Muscle of leg (tissue), 11 donors: ENCODE data around the gene CALML5. TPM values are rescaled to one million over a fixed set of nuclear protein-coding genes. Genes with fewer than 3 reads are reported as not detected.

ENCODE experiments used
- DNase-seq: peaks from one replicate; pipeline ENCODE4 v3.0.0; 2013
- H3K27ac ChIP-seq: one replicate; pipeline ENCODE4 v1.5.1; 2013; ENCODE audit warnings: mild to moderate bottlenecking, low read length, control low read depth
- H3K27me3 ChIP-seq: one replicate; pipeline ENCODE4 v1.6.1; 2013; ENCODE audit warnings: low read length; ENCODE audit not compliant: control insufficient read depth, insufficient read depth
- H3K36me3 ChIP-seq: one replicate; pipeline ENCODE4 v1.6.1; 2013; ENCODE audit warnings: low read length; ENCODE audit not compliant: control insufficient read depth, insufficient read depth
- H3K4me1 ChIP-seq: one replicate; pipeline ENCODE4 v1.6.1; 2013; ENCODE audit warnings: low read length; ENCODE audit not compliant: control insufficient read depth, insufficient read depth
- H3K4me3 ChIP-seq: one replicate; pipeline ENCODE4 v1.5.1; 2013; ENCODE audit warnings: low read length, control low read depth
- H3K9me3 ChIP-seq: replicated peaks from 2 replicates; pipeline ENCODE4 v1.6.1; 2013; ENCODE audit warnings: low read depth, low read length; ENCODE audit not compliant: control insufficient read depth
- WGBS: methylation state at CpG from one replicate; pipeline ENCODE4 v1.1.5; 2013; ENCODE audit warnings: missing lambda C conversion rate; ENCODE audit not compliant: insufficient coverage; 5-methylcytosine and 5-hydroxymethylcytosine counted together
- polyA plus RNA-seq, 8 donors: library from polyadenylated mRNA; unstranded; fragments of 120-200 nt; gene quantifications; one replicate each; pipeline versions ENCODE4 v1.2.1 to v1.2.3, GENCODE V29; 2013; ENCODE audit warnings: inconsistent platforms in 1 of 8, low replicate concordance in 1 of 8; ENCODE audit not compliant: insufficient read length in 8 of 8, insufficient read depth in 1 of 8
- total RNA-seq: library from RNA; stranded (reverse); fragments of 120-200 nt; gene quantifications from one replicate; pipeline ENCODE4 v1.2.4, GENCODE V29; 2013

Gene CALML5
- total and polyA plus RNA-seq, 9 donors = 0.19 to 2.2 TPM; not detected in 7

DNA sequence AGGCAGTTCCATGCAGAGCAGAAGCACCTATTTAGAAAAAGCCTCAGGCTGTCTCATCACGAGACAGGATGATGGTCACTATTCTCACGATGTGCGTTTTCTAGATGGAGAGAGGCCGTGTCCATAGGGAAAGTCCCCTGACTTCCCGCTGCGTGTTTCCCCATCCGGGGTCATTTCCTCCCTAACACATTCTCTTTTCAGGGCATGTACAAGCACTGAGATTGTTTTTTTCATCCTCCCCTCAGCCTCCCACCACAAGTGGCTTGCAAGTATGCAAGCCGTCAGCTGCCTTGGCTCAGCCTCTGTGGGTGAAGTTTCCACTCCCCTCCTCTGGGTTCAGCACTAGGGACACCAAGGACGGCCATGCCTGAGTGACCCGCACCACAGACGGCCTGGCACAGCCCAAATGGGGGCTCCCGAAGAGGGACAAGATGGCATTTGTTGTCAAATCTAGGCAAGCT is 2.7 kb upstream of the CALML5 start:
- 59% methylated on average over 10 of the region's 12 CpGs for WGBS
- Histone ChIP-seq H3K4me1 (peaks cover 8% of the 10 kb centered on the region), H3K36me3 (no peaks in the 10 kb centered on the region), H3K27me3 (no peaks in the 10 kb centered on the region), H3K4me3 (no peak overlapping the region), H3K9me3 (no peaks in the 10 kb centered on the region), H3K27ac (no peak overlapping the region)
- DNase-seq = no peak

DNA sequence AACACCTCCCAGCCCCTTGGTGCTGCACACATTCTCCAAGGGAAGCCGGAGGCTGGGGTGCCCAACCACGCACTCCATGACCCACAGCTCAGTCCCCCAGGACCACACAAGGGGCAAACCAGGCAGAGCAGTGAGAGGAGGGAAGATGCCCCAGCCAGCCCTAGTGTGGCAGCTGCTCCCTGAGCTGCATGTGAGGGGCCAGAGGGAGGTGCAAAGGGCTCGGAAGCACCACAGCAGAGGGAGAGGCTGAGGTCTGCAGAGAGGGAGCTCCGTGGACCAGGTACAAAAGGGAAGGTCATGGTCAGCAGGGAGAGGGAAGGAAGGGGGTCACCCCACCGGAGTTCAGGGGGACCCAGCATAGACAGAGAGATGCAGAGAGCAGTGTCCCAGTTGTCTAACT is 1.5 kb upstream of the CALML5 start:
- no peaks in the 10 kb centered on the region for H3K36me3 ChIP-seq
- no peak overlapping the region for H3K4me3 ChIP-seq
- H3K4me1 ChIP-seq = peaks cover 8% of the 10 kb centered on the region
- H3K9me3 ChIP-seq = no peaks in the 10 kb centered on the region
- no peak for DNase-seq
- no peak overlapping the region for H3K27ac ChIP-seq
- WGBS = 38% methylated on average over 2 of the region's 5 CpGs
- H3K27me3 ChIP-seq = no peaks in the 10 kb centered on the region

- Histone ChIP-seq H3K4me3 (no peak overlapping the region), H3K27me3 (no peaks in the 10 kb centered on the region), H3K36me3 (no peaks in the 10 kb centered on the region), H3K27ac (no peak overlapping the region), H3K4me1 (peaks cover 8% of the 10 kb centered on the region), H3K9me3 (no peaks in the 10 kb centered on the region)
- WGBS = 91% methylated on average over 4 of the region's 7 CpGs
- DNase-seq = no peak
Measured at GRCh38 chr10:5500162-5500670, 846 bp upstream of the CALML5 start.

DNA sequence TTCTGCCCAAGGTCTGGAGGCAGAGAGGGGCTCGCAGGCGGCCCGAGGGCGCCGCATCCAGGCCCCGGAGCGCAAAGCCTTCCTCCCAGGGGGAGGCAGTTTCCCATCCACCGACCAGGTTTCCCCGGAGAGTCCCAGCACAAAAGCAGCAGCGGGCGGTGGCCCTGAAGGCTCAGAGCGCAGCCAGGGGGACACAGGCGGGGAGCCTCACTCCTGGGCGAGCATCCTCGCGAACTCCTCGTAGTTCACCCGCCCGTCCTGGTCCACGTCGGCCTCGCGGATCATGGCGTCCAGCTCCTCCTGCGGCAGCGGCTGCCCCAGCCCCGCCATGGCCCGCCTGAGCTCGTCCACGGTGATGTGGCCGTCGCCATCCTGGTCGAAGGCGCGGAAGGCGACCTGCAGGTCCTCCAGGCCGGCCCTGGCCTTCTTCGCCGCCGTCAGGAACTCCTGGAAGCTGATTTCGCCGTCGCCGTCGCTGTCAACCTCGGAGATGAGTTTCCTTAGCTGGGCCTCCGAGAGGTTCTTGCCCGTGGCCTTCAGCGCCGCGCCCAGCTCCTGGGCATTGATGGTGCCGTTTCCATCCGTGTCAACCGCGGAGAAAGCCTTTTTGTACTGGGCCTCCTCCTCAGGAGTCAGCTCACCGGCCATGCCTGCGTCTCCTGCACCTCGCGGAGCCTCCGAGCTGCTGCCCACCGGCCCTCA is 428 bp downstream of the CALML5 start:
- Histone ChIP-seq H3K27me3 (no peaks in the 10 kb centered on the region), H3K4me3 (no peak overlapping the region), H3K27ac (no peak overlapping the region), H3K4me1 (peaks cover 8% of the 10 kb centered on the region), H3K9me3 (no peaks in the 10 kb centered on the region), H3K36me3 (no peaks in the 10 kb centered on the region)
- WGBS = 92% methylated on average over 61 of the region's 61 CpGs
- DNase-seq = no peak

DNA sequence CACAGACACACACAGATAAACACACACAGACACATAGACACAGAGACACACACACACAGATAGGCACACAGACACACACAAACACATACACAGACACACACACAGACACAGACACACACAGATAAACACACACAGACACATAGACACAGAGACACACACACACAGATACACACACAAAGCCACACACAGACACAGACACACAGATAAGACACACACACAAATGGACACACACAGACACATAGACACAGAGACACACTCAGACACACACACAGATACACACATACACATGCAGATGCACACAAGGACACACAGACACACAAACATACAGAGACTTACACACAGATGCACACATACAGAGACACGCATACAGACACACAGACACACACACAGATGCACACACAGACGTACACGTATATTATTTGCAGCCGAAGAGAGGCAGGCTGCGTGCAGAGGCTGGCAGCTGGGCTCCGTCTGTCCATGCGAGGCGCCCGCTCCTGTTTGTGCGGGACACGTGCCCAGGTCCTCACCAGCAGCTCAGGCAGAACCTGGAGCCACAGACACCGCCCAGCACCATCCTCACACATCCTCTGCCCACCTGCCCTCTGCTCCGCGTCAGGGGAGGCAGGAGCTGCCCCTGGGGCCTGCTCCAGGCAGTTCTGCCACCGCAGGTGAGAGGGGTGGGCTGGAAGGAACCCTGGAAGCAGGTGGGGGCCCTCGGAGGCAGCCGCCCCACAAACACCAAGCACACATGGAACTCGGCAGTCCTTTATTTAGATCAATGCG is 1.2 kb downstream of the CALML5 start:
- Histone ChIP-seq H3K27ac (no peak overlapping the region), H3K4me3 (no peak overlapping the region), H3K9me3 (no peaks in the 10 kb centered on the region), H3K27me3 (no peaks in the 10 kb centered on the region), H3K36me3 (no peaks in the 10 kb centered on the region), H3K4me1 (peaks cover 8% of the 10 kb centered on the region)
- DNase-seq = no peak
- WGBS = 79% methylated on average over 15 of the region's 19 CpGs

- Histone ChIP-seq H3K36me3 (no peaks in the 10 kb centered on the region), H3K4me1 (peaks cover 8% of the 10 kb centered on the region), H3K9me3 (peaks cover 5% of the 10 kb centered on the region), H3K27me3 (no peaks in the 10 kb centered on the region), H3K27ac (no peak overlapping the region), H3K4me3 (no peak overlapping the region)
- 85% methylated on average over 5 of the region's 6 CpGs for WGBS
- DNase-seq = no peak
Measured at GRCh38 chr10:5497289-5497688, 2.1 kb downstream of the CALML5 start.

- WGBS = 88% methylated on average over 16 of the region's 25 CpGs
- H3K9me3 ChIP-seq = peaks cover 9% of the 10 kb centered on the region
- H3K27me3 ChIP-seq = no peaks in the 10 kb centered on the region
- no peak overlapping the region for H3K4me3 ChIP-seq
- no peak for DNase-seq
- H3K36me3 ChIP-seq = no peaks in the 10 kb centered on the region
- no peak overlapping the region for H3K27ac ChIP-seq
- peaks cover 3% of the 10 kb centered on the region for H3K4me1 ChIP-seq
Measured at GRCh38 chr10:5496261-5497250, 2.8 kb downstream of the CALML5 start.

DNA sequence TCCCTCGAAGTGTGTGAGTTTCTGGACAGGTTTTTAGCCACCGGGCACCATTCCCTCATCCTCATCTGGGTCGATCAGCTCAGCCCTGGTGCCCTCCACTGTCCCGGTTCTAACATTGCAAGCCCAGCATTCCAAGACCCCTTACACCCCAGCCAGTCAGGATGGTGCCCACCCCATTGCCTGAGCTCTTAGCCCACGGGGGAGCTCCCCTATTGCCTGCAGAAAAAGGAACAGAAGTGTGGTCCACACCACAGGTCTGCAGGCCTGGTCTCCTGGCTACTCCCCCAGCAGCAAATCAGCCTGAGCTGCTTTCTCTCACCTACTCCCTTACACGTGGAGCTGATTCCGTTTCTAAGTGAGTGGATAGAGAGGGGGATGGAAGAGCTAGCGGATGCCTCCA is 4.8 kb downstream of the CALML5 start:
- 92% methylated on average over 5 of the region's 8 CpGs for WGBS
- peaks cover 9% of the 10 kb centered on the region for H3K9me3 ChIP-seq
- H3K36me3 ChIP-seq = no peaks in the 10 kb centered on the region
- no peaks in the 10 kb centered on the region for H3K4me1 ChIP-seq
- DNase-seq = no peak
- no peak overlapping the region for H3K4me3 ChIP-seq
- H3K27me3 ChIP-seq = no peaks in the 10 kb centered on the region
- H3K27ac ChIP-seq = no peak overlapping the region

DNA sequence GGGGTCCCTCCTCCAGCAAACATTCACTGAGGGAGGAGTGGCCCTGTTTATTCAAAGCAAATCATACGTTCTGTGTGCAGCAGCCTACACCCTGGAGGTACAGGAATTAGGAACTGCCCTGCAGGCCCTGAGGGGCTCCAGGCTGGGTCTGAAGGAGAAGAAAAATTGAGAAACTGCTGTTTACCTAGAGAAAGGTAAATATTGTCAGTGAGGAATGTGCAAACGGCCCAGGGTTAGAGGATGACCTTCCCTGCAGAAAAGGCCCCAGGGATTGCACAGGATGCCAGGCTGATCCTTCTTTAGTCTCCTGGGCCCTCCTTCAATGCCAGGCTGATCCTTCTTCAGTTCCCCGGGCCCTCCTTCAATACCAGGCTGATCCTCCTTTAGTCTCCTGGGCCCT is 5.7 kb downstream of the CALML5 start:
- no peak for DNase-seq
- Histone ChIP-seq H3K27ac (no peak overlapping the region), H3K9me3 (peaks cover 9% of the 10 kb centered on the region), H3K4me1 (no peaks in the 10 kb centered on the region), H3K4me3 (no peak overlapping the region), H3K36me3 (no peaks in the 10 kb centered on the region), H3K27me3 (no peaks in the 10 kb centered on the region)
- WGBS = 80% methylated on average over 2 of the region's 3 CpGs
